SK-N-SH (cell line): ENCODE results near the gene MORN2. TPM values are rescaled to one million over a fixed set of nuclear protein-coding genes. Genes with fewer than 3 reads are reported as not detected.
A peak's percentile ranks its signal among the peaks of the same experiment; 100 is the strongest.

Experiments used
- CTCF ChIA-PET: fragments of 300-600, 350-600 bp; formaldehyde crosslinking; extraction: SDS; loops from one replicate; lab custom pipeline; 2021; lab: Yijun Ruan, JAX
- POLR2A ChIA-PET: fragments of 350-600 bp; sonication (Branson Sonifier 250); formaldehyde crosslinking; extraction: SDS; loops from one replicate; lab custom pipeline; 2020; ENCODE audit warnings: antibody characterized with exemption, inconsistent platforms; lab: Yijun Ruan, JAX
- DNase-seq: peaks from one replicate; pipeline ENCODE4 v3.0.0; 2012
- H2AFZ ChIP-seq: fragments of 200-600 bp; sonication (generic); 2 replicates; pipeline ENCODE4 v1.8.1; 2016; ENCODE audit warnings: antibody characterized with exemption, mild to moderate bottlenecking, low read depth
- H3F3A ChIP-seq: fragments of 200-600 bp; sonication (generic); replicated peaks from 2 replicates; pipeline ENCODE3; 2016; ENCODE audit warnings: antibody characterized with exemption, mild to moderate bottlenecking; ENCODE audit not compliant: insufficient read depth
- H3K27ac ChIP-seq, 2 experiments: fragments of 200-500 bp in 1 of 2; fragments of 200-600 bp in 1 of 2; sonication (Bioruptor generic) in 1 of 2; sonication (generic), shearing (Covaris generic) in 1 of 2; 2 replicates each; pipeline versions ENCODE4 v1.5.1 to v1.6.1; 2014 to 2016; ENCODE audit warnings: low read depth in 2 of 2, inconsistent platforms in 1 of 2, low read length in 1 of 2, mild to moderate bottlenecking in 1 of 2, mixed read lengths in 1 of 2
- H3K27me3 ChIP-seq: fragments of 200-600 bp; sonication (generic), shearing (Covaris generic); 2 replicates; pipeline ENCODE4 v1.6.1; 2016; ENCODE audit warnings: mixed run types; ENCODE audit not compliant: insufficient read depth
- H3K36me3 ChIP-seq, 2 experiments: fragments of 200-500 bp in 1 of 2; fragments of 200-600 bp in 1 of 2; sonication (Bioruptor generic) in 1 of 2; sonication (generic) in 1 of 2; replicated peaks in 1 of 2; 2 replicates each; pipeline versions ENCODE3 to v1.5.1; 2014 to 2016; ENCODE audit warnings: low read length in 1 of 2, mild to moderate bottlenecking in 1 of 2; ENCODE audit not compliant: insufficient read depth in 2 of 2, control insufficient read depth in 1 of 2
- H3K4me1 ChIP-seq, 2 experiments: fragments of 200-500 bp in 1 of 2; fragments of 200-600 bp in 1 of 2; sonication (Bioruptor generic) in 1 of 2; sonication (generic), shearing (Covaris generic) in 1 of 2; 2 replicates each; pipeline versions ENCODE4 v1.5.1 to v1.6.1; 2014 to 2016; ENCODE audit warnings: low read depth in 1 of 2, low read length in 1 of 2, mixed run types in 1 of 2; ENCODE audit not compliant: insufficient read depth in 2 of 2, control insufficient read depth in 1 of 2
- H3K4me2 ChIP-seq: fragments of 200-600 bp; sonication (generic), shearing (Covaris generic); 2 replicates; pipeline ENCODE4 v1.6.1; 2017; ENCODE audit warnings: mixed run types
- H3K4me3 ChIP-seq, 2 experiments: fragments of 200-500 bp in 1 of 2; fragments of 200-600 bp in 1 of 2; sonication (Bioruptor generic) in 1 of 2; sonication (generic), shearing (Covaris generic) in 1 of 2; 2 replicates each; pipeline versions ENCODE4 v1.5.1 to v1.8.1; 2014 to 2016; ENCODE audit warnings: low read depth in 2 of 2, inconsistent platforms in 1 of 2, low read length in 1 of 2, mild to moderate bottlenecking in 1 of 2, mixed read lengths in 1 of 2, moderate library complexity in 1 of 2
- H3K79me2 ChIP-seq: fragments of 200-600 bp; sonication (generic); 2 replicates; pipeline ENCODE4 v1.8.1; 2017; ENCODE audit warnings: mild to moderate bottlenecking; ENCODE audit not compliant: insufficient read depth
- H3K9ac ChIP-seq: fragments of 200-600 bp; sonication (generic); 2 replicates; pipeline ENCODE4 v1.6.1; 2017; ENCODE audit warnings: mixed run types
- H3K9me2 ChIP-seq: fragments of 200-600 bp; sonication (generic); 2 replicates; pipeline ENCODE4 v1.6.1; 2017; ENCODE audit warnings: mixed run types
- H3K9me3 ChIP-seq: fragments of 200-600 bp; sonication (generic); 2 replicates; pipeline ENCODE4 v1.6.1; 2017; ENCODE audit warnings: mixed run types, mild to moderate bottlenecking, moderate library complexity
- H4K20me1 ChIP-seq: fragments of 200-600 bp; sonication (generic); 2 replicates; pipeline ENCODE4 v1.6.1; 2017; ENCODE audit warnings: mild to moderate bottlenecking, mixed run types; ENCODE audit not compliant: insufficient read depth
- CHD2 ChIP-seq: fragments of 150-350 bp; IDR thresholded peaks from 2 replicates; pipeline ENCODE4 v1.6.1; 2018; ENCODE audit warnings: low read length; ENCODE audit not compliant: partially characterized antibody
- CTCF ChIP-seq: fragments of 200-600 bp; sonication (generic); IDR thresholded peaks from 2 replicates; pipeline ENCODE4 v1.6.1; 2017; ENCODE audit warnings: antibody characterized with exemption, mild to moderate bottlenecking, moderate library complexity
- FOXJ3 ChIP-seq: sonication (generic); formaldehyde crosslinking; IDR thresholded peaks from 2 replicates; pipeline ENCODE4 v1.5.1; 2020; ENCODE audit warnings: mild to moderate bottlenecking, missing genetic modification reagents
- FOXM1 ChIP-seq: IDR thresholded peaks from 2 replicates; pipeline ENCODE4 v1.4.0; 2012; ENCODE audit warnings: low read depth, mild to moderate bottlenecking
- GABPA ChIP-seq: IDR thresholded peaks from 2 replicates; pipeline ENCODE4 v1.4.0; 2012; ENCODE audit warnings: low read depth, mild to moderate bottlenecking
- JUND ChIP-seq: IDR thresholded peaks from 2 replicates; pipeline ENCODE4 v1.4.0; 2012
- MEF2A ChIP-seq: IDR thresholded peaks from 2 replicates; pipeline ENCODE4 v1.4.0; 2012; ENCODE audit warnings: low read depth, borderline replicate concordance
- MXI1 ChIP-seq: IDR thresholded peaks from 2 replicates; pipeline ENCODE4 v1.6.1; 2012; ENCODE audit warnings: mild to moderate bottlenecking, low read depth, low read length, improper control_type of control experiment
- POLR2AphosphoS5 ChIP-seq: IDR thresholded peaks from 2 replicates; pipeline ENCODE4 v1.6.1; 2012; ENCODE audit warnings: low read depth, low read length
- RAD21 ChIP-seq: IDR thresholded peaks from 2 replicates; pipeline ENCODE4 v1.6.1; 2012; ENCODE audit warnings: mild to moderate bottlenecking, low read length
- RFX5 ChIP-seq: IDR thresholded peaks from 2 replicates; pipeline ENCODE4 v1.6.1; 2012; ENCODE audit warnings: mild to moderate bottlenecking, improper control_type of control experiment, low read length
- SMC3 ChIP-seq: IDR thresholded peaks from 2 replicates; pipeline ENCODE4 v1.6.1; 2012; ENCODE audit warnings: low read depth, low read length, improper control_type of control experiment
- TAF1 ChIP-seq: IDR thresholded peaks from 2 replicates; pipeline ENCODE4 v1.6.1; 2012; ENCODE audit warnings: low read depth, mild to moderate bottlenecking, low read length, moderate library complexity, borderline replicate concordance
- YY1 ChIP-seq: IDR thresholded peaks from 2 replicates; pipeline ENCODE4 v1.4.0; 2012; ENCODE audit warnings: low read depth, mild to moderate bottlenecking
- ZBTB33 ChIP-seq: IDR thresholded peaks from 2 replicates; pipeline ENCODE4 v1.4.0; 2012; ENCODE audit warnings: low read depth, borderline replicate concordance
- WGBS: methylation state at CpG from one replicate; pipeline ENCODE4 v1.1.6; 2017; ENCODE audit warnings: low lambda C conversion rate; 5-methylcytosine and 5-hydroxymethylcytosine counted together
- polyA plus RNA-seq, 3 experiments: library from polyadenylated mRNA; depleted of rRNA; stranded (reverse); fragments of >200 nt; gene quantifications; 2 replicates each; pipeline ENCODE4 v1.2.3, GENCODE V29; 2012

Gene MORN2
- polyA plus RNA-seq, 1 of the 3 experiments (the other 2 are of a cell fraction): 23.2 TPM

- TF ChIP-seq FOXM1 (no peak), JUND (no peak), FOXJ3 (CRISPR knock-in tag) (no peak), YY1 (no peak), MEF2A (no peak), TAF1 (no peak), ZBTB33 (no peak), CHD2 (no peak), MXI1 (no peak)
- no peak overlapping the region for H3K27ac ChIP-seq
- WGBS: 94% methylated on average over 6 of the region's 6 CpGs
- no peaks in the 10 kb centered on the region for H3K9me3 ChIP-seq
- peaks cover 23 to 39% of the 10 kb centered on the region in 2 experiments for H3K36me3 ChIP-seq
- H4K20me1 ChIP-seq: no peaks in the 10 kb centered on the region
- no peak overlapping the region for H2AFZ ChIP-seq
- H3K4me3 ChIP-seq: no peak overlapping the region
- H3K9ac ChIP-seq: no peak overlapping the region
- H3K4me1 ChIP-seq: peaks cover 0 to 8% of the 10 kb centered on the region in 2 experiments; a peak in 1 of 4 replicates
- no peaks in the 10 kb centered on the region for H3K27me3 ChIP-seq
- no peaks in the 10 kb centered on the region for H3K9me2 ChIP-seq
- CTCF ChIA-PET: interaction anchor here (1.0 kb wide), 1 partner anchor 32 kb away, joined by 3 read pairs; no protein-coding TSS in a partner anchor
- H3K4me2 ChIP-seq: no peak overlapping the region
- H3F3A ChIP-seq: no peaks in the 10 kb centered on the region
- DNase-seq: no peak
- H3K79me2 ChIP-seq: no peaks in the 10 kb centered on the region
- POLR2A ChIA-PET: no interaction called here
Measured at GRCh38 chr2:38830526-38831159, 45.1 kb upstream of the MORN2 start.

- ChIA-PET CTCF (interaction anchor here (0.6 to 2.6 kb wide), 13 partner anchors 10 to 300 kb away, joined by 3 to 26 read pairs (median 4); no protein-coding TSS in a partner anchor), POLR2A (no interaction called here)
- H3K27me3 ChIP-seq: no peaks in the 10 kb centered on the region
- no peaks in the 10 kb centered on the region for H3K9me3 ChIP-seq
- H3K4me1 ChIP-seq: no peaks in the 10 kb centered on the region
- no peaks in the 10 kb centered on the region for H3K79me2 ChIP-seq
- no peak overlapping the region for H3K4me2 ChIP-seq
- no peaks in the 10 kb centered on the region for H4K20me1 ChIP-seq
- 0% methylated on average over 1 of the region's 1 CpG for WGBS
- no peaks in the 10 kb centered on the region for H3K9me2 ChIP-seq
- H3K36me3 ChIP-seq: peaks cover 27 to 40% of the 10 kb centered on the region in 2 experiments
- no peaks in the 10 kb centered on the region for H3F3A ChIP-seq
- H3K27ac ChIP-seq: no peak overlapping the region
- H3K4me3 ChIP-seq: no peak overlapping the region
- no peak overlapping the region for H2AFZ ChIP-seq
- peak; percentile 54 for TF ChIP-seq RAD21
- peak; percentile 70 for TF ChIP-seq CTCF
- TF ChIP-seq SMC3: peak; percentile 22; the same call in 1 of the 2 replicates
- TF ChIP-seq POLR2AphosphoS5: no peak
- TF ChIP-seq RFX5: no peak
- TF ChIP-seq GABPA: no peak
- TF ChIP-seq, all 33 proteins: peak for 3
- DNase-seq: no peak
- no peak overlapping the region for H3K9ac ChIP-seq
Measured at GRCh38 chr2:38835015-38835601, 40.7 kb upstream of the MORN2 start.
